Measurements from ENCODE around the gene ZNF260.
"Not testable (repeated sequence)": the region's sequence is repeated elsewhere in the genome, so short reads cannot be mapped to it uniquely, and the experiment has no call there.

The ZNF260 gene

DNA sequence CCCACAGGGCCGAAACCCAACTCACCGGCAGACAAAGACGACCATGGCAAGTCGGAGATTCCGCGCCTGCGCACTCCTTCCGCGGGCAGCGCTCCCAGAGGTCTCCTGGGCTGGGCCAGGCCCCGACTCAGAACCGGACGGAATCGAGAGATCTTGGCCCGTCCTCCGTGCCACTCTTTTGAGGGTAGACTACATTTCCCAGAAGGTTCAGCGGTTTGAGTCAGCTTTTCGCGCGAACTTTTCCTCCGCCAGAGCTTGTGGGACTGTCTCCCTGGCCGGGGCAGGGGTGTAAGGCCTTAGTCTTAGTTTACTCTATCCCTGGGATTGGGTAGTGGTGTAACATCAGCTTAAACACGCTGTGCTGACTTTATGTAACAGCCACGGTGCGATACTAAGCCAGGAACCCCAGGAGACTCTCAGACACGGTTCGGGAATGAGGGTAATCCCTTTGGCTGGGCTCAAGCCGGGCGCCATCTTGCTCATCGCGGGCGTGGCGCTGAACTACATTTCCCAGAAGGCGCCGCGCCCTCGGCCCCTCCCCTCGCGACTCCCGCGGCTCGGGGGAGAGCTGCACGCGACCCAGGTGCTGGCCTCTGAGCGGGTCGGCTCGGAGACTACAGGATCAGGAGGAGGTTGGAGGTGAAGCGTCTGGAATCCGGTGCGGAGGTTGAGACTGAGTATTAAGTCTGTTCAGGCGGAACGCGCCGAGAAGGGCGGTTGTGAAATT, at the start of gene ZNF260:
ZNF260 (minus strand) TSS at position 78 of the 727 bp plus-strand sequence. CDS start 13,033 bp downstream, outside the sequence.
- DNase-seq (ENCODE audit: low read depth in 3 of 3) = peak; percentile 86 to 93 (median 89)

DNA sequence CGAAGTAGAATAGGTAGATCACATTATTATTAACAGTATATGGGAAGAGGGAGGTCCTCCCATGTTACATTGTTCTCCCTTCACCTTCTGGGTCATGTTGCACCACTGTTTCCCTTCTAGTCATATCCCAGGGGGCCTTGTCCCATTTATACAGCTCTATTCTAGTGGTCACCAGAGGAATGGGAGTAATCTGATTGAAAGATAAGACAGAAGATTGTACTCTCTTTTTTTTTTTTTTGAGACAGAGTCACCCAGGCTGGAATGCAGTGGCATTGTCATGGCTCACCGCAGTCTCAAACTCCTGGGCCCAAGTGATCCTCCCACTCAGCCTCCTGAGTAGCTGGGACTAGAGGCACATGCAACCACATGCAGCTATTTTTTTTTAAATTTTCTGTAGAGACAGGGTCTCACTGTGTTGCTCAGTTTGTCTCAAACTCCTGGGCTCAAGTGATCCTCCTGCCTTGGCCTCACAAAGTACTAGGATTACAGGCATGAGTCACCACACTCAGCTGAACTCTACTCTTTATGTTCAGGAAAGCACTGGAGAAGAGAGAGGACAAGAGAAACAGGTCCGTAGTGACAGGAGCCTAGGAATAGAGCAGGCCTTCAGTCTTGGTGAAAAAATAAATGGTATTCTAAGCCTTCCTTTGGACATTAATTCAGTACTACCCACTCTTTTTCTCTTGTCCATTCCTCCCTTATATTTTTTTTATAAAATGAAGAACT, 49.4 kb upstream of the ZNF260 start:
- DNase-seq (ENCODE audit: low read depth in 3 of 3) = no peak

DNA sequence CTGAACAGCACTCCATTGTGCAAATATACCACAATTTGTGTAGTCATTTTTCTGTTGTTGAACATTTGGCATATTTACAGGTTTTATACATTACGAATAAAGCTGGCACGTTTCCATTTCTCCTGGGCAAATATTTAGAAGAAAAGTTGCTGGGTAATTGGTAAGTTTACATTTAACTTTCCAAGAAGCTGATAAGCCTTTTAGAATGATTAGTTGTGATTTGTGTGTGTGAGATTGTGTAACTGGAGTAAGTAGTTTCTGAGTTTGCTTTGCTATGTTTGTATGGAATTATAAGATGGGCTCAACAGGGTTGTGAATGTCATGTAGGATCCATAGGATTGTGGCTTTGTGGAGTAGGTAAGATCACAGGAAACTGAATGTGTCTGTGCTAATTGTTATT, 46.7 kb upstream of the ZNF260 start:
- DNase-seq (ENCODE audit: low read depth in 3 of 3) = no peak

DNA sequence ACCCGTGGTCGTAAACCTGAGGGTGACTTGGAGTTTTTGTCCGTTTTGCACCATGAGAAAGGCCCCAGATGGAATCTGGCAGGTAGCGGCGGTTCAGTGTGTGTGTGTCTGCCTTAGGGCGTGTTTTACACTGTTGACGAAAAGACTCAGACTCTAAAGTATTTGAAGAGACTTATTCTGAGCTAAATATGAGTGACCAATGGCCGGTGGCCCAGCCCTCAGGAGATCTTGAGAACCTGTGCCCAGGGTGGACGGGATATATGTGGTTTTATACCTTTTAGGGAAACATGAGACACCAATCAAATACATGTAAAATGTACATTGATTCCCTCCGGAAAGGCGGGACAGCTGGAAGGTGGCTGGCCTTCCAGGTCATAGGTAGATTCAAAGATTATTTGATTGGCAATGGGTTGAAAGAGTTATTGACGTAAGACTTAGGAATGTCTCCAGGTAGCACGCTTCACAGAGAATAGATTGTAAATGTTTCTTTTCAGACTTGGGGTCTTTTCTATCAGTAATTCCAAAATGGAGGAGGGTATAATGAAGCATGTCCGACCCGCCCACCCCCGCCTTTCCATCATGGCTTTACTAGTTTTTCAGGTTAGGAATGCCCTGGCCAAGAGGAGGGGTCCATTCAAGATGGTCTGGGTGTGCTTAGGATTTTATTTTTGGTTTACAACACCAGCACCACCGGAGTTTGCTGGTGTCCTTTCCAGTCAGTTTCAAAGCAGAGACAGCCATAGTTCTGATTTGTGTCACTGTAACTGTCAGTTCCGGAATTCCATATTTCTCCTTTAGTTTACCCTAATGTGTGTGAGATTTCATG, 46.0 kb upstream of the ZNF260 start:
- no peak for DNase-seq (ENCODE audit: low read depth in 3 of 3)

DNA sequence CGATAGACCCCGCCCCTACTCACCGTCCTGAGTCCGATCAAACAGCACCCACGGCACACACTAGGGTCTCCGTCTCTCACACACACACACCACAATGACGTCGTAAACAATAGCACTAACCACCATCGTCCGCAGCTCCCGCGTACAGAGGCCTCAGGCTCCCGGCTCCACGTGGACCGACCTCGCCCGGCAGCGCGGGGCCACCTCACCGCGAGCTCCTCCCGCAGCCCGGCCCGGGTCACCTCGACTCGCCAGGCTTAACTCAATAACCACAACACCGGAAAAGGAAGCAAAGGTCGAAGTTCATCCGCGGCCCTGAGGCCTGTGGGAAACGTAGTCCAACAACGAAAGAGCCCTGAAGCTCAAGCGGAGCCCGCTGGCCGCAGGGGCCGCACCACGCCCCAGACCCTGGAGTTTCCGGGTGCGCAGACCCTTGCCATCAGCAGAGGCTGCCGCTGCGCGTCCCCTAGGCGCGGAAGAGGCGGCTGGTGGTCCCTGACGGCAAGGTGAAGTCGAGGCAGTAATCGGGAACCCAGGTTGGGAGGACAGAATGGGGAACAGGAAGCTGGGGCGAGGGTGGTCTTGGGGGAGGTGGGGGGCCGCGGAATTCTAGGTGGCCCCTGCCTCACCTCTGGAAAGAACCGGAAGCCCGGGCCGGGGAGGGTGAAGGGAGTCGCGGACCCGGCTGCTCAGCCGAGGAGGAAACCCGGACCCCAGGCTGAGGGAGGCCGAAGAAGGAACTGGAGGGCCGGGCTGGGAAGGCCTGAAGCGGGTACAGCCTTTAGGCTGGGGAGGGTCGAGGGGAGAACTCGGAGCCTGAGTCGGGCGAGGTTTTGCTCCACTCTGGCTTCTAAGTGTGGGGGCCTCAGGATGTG, 45.2 kb upstream of the ZNF260 start, which contains the start of gene ZNF529:
ZNF529 (minus strand) TSS at position 273 of the 875 bp plus-strand sequence. CDS start 946 bp downstream, outside the sequence.
- peak; percentile 67 to 81 (median 76) for DNase-seq (ENCODE audit: low read depth in 3 of 3)

DNA sequence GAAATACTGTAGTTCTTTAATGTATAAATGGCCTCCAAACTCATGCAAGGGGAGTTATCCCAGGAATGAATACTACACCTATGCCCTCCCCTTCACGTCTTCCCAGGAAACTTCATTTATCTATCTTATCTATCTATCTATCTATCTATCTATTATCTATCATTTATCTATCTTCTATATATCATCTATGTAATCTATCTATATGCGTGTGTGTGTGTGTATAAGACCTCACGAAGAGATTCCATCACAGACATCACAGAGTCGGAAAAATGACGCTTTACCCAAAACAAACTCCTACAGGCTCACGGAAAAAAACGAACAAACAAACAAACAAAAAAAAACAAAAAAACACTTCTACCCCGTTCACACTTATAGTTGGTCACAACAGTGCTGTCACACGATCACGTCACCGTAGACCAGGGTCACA, 44.5 kb upstream of the ZNF260 start:
- no peak for DNase-seq (ENCODE audit: low read depth in 3 of 3)

DNA sequence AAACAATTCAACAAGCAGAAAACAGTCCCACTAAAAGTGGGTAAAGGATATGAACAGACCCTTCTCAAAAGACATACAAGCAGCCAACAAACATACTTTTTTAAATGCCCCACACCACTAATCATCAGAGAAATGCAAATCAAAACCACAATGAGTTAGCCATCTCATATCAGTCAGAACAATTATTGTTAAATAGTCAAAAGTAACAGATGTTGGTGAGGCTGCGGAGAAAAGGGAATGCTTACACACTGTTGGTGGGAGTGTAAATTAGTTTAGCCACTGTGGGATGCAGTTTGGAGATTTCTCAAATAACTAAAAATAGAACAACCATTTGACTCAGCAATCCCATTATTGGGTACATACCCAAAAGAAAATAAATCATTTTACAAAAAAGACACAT, 36.3 kb upstream of the ZNF260 start:
- DNase-seq (ENCODE audit: low read depth in 3 of 3) = no peak

DNA sequence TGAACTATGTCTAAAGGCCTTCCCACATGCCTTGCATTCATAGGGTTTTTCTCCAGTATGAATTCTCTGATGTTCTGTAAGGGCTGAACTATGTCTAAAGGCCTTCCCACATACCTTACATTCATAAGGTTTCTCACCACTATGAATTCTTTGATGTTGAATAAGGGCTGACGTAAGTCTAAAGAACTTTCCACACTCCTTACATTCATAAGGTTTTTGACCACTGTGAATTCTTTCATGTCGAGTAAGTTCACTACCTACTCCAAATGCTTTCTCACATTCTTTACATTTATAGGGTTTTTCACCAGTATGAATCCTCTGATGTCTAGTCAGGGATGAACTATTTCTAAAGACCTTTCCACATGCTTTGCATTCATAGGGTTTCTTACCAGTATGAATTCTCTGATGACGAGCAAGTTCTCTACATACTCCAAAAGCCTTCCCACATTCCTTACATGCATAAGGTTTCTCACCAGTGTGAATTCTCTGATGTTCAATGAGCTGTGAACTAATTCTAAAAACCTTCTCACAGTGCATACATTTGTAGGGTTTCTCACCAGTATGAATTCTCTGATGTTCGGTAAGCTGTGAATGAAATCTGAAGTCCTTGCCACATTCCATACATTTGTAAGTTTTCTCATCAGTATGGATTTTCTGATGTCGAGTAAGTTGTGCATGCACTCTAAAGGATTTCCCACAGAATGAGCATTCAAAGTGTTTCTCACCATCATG, 19.1 kb upstream of the ZNF260 start:
- no peak for DNase-seq (ENCODE audit: low read depth in 3 of 3)

DNA sequence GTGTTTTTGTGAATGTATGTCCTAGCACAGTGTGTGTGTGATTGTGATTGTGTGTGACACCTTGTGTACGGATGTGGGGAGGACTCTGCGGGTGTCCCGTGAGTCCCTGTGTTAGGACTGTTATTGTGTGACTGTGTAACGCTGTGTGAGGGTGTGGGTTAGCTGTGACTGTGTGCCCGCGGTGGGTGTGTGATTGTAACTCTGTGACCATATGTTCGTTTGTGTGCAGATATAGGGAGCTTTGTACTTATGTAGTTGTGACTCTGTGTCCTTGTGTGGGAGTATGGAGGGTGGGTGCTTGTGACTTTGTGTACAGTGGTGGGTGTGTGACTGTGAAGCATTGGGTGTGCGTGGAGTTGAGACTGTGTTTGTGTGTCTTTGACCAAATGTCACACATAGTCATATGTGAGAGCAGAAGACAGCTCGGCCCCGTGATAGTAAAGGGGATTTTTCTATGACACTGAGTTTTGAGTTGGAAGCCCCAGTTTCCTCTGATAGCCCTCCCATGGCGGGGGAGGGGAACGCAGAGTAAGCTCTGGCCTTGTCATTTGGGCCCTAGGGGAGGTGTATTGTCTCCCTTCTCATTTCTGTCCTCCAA, 949 bp upstream of the ZNF260 start:
- peak in 2 of 3 experiments; percentile 3 to 9 for DNase-seq (ENCODE audit: low read depth in 3 of 3)

DNA sequence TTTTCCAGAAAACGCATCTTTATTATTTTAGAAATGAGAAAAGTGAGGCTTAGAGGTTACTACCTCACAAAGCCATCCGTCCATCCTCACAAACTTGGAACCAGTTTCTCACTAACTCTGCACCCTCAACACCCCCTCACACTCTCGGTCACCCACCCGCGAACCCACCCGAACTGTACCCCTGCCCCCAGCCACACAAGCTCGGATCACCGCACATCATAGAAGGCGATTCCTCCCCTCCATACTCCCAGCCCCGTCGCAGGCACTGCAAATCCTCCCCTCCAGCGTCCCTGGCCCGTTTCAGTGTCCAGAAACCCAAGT, 238 bp downstream of the ZNF260 start:
- DNase-seq (ENCODE audit: low read depth in 3 of 3) = no peak

DNA sequence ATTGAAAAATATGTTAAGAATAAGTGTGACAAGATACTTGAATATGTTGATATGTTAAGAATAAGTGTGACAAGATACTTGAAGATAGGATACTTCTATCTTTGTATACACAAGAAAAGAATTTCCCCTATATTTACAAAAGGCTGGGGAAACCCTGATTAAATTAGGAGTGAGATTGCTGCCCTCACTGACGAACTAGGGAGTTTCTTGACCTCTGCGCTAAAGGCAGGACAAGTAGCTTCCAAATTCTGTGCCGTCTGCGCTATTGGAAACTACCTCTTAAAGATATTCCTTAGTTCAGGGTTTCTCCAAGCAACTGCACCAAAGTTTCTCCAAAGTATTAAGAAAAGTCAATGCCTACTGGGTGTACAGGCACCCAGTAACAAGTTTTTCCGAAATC, 730 bp downstream of the ZNF260 start:
- no peak for DNase-seq (ENCODE audit: low read depth in 3 of 3)

DNA sequence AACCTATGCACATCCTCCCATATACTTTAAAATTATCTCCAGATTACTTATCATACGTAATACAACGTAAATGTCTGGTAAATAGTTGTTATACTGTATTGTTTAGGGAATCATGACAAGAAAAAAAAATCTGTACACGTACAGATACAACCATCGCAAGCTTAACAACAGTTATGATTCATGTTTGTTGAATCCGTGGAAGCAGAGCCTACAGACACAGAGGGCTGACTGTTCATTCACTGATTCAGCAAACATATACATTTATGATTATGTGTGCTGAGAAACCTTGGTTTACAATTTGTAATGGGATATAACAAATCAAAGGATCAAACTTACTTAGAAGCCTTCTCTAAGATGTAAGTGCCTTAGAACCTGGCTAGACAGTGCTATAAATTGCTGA, 1.5 kb downstream of the ZNF260 start:
- no peak for DNase-seq (ENCODE audit: low read depth in 3 of 3)

DNA sequence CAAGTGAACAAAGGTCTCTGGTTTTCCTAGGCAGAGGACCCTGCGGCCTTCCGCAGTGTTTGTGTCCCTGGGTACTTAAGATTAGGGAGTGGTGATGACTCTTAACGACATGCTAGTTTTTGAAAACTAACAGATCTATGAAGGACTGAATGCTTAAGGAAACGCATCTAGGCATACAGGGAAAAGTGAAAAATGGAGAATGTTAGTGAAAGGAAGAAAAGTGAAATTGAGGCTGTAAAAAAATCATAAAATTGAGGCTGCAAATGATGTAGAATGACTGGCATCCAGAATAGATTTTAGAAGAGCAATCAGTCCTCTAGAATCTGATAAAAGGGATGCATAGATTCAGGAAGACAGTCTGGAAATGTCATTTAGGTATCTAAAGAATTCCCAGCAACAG, 3.5 kb downstream of the ZNF260 start:
- no peak for DNase-seq (ENCODE audit: low read depth in 3 of 3)

DNA sequence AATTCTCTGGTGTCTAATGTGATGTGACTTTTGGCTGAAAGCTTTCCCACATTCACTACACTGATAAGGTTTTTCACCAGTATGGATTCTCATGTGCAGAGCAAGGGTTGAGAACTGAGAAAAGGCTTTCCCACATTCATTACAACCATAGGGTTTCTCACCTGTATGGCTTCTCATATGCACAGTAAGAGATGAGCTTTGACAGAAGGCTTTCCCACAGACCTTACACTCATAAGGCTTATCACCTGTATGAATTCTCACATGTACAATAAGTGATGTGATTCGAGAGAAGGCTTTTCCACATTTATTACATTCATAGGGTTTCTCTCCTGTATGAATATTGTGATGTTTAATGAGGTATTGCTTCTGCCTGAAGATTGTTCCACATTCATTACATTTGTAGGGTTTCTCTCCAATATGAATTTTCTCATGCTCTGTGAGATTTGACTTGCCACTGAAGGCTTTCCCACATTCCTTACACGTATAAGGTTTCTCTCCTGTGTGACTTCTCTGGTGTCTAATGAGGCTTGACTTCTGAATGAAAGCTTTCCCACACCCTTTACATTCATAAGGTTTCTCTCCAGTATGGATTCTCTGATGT, 14.0 kb downstream of the ZNF260 start:
- no peak for DNase-seq (ENCODE audit: low read depth in 3 of 3)

DNA sequence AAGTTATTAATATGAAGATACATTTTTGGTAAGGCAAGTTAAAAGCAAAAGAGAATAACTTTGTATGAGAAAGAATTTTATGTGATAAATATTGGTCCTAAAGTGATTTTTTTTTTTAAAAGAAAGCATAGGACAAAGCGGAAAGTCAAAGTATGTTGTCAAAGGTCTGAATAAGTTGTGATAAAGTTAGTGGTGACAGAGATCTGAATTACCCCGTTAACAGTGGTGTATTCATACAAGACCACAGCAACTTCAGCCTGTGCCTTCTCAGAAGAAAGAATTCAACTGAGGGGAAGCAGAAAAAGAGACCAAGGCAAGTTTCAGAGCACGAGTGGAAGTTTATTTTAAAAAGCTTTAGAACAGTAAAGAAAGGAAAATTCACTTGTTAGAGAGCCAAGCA, 19.7 kb downstream of the ZNF260 start:
- DNase-seq (ENCODE audit: low read depth in 3 of 3) = no peak

DNA sequence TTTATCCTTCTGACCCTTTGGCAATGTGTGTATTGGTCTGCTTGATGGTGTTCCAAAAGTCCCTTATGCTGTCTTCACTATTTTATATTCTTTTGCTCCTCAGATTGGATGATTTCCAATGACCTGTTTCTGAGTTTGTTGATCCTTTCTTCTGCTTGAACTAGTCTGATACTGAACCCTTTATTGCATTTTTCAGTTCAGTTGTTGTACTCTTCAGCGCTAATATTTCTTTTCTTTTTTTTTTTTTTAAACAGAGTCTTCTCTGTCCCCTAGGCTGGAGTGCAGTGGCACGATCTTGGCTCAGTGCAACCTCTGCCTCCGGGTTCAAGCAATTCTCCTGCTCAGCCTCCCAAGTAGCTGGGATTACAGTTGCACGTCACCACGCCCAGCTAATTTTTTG, 26.1 kb downstream of the ZNF260 start:
- DNase-seq (ENCODE audit: low read depth in 3 of 3) = no peak

DNA sequence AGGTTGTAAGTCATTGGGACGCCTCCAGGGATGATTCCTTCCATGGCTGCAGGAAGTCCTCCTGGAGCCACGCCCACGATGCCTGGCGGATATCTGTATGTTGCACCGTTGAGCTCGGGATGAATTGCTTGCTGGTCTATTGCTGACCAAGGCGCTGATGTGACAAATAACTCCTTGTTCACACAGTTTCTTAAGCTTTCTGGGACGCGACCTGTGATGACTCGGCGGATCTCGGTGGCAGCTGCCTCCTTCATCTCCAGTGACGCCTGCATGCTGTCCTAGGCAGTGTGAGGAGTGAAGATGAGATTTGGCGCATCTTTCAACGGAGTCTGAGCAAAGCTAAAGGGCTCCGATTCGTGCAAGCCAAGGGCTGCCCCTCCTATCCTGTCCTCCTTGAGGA, 31.1 kb downstream of the ZNF260 start:
- DNase-seq (ENCODE audit: low read depth in 3 of 3) = no peak

DNA sequence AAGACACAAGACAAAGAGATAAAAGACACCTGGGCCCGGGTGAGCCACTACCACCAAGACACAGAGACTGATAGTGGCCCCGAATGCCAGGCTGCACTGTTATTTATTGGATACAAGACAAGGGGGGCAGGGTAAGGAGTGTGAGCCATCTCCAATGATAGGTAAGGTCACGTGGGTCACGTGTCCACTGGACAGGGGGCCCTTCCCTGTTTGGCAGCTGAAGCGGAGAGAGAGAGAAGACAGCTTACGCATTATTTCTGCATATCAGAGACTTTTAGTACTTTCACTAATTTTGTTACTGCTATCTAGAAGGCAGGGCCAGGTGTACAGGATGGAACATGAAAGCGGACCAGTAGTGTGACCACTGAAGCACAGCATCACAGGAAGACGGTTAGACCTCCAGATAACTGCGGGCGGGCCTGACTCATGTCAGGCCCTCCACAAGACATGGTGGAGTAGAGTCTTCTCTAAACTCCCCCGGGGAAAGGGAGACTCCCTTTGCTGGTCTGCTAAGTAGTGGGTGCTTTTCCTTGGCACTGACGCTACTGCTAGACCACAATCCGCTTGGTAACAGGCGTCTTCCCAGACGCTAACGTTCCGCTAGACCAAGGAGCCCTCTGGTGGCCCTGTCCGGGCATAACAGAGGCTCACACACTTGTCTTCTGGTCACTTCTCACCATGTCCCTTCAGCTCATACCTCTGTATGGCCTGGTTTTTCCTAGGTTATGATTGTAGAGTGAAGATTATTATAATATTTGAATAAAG, 35.2 kb downstream of the ZNF260 start:
- peak in 1 of 3 experiments; percentile 12 for DNase-seq (ENCODE audit: low read depth in 3 of 3)

DNA sequence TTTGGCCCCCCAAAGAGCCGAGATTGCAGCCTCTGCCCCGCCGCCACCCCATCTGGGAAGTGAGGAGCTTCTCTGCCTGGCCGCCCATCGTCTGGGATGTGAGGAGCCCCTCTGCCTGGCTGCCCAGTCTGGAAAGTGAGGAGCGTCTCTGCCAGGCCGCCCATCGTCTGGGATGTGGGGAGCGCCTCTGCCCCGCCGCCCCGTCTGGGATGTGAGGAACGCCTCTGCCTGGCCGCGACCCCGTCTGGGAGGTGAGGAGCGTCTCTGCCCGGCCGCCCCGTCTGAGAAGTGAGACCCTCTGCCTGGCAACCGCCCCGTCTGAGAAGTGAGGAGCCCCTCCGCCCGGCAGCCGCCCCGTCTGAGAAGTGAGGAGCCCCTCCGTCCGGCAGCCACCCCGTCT, 37.2 kb downstream of the ZNF260 start:
- DNase-seq (ENCODE audit: low read depth in 3 of 3) = not testable (repeated sequence)

Measured in stimulated activated CD4-positive, alpha-beta T cell treated with anti-CD3 and anti-CD28 coated beads, TNF-alpha, amount 100 ng/mL, for 24 hours (primary cell).